Activated T-cell treated with anti-CD3 and anti-CD28 coated beads, Interleukin-2, amount 50 U/mL, for 72 hours (primary cell): ENCODE measurements around the gene MCM10. TPM values are rescaled to one million over a fixed set of nuclear protein-coding genes. Genes with fewer than 3 reads are reported as not detected.
"Not testable (repeated sequence)": the region's sequence is repeated elsewhere in the genome, so short reads cannot be mapped to it uniquely, and the experiment has no call there.

Experiments
- ATAC-seq, 2 donors: fragments of 150-1000 bp; cut with Tn5 transposase; replicated peaks in 1 of 2; 2 replicates each; pipeline ENCODE4 v1.10.0; 2021; ENCODE audit warnings: moderate library complexity in 2 of 2, mild to moderate bottlenecking in 1 of 2
- DNase-seq, 2 donors: peaks; one replicate each; pipeline ENCODE4 v3.0.0; 2021 to 2022; ENCODE audit warnings: mixed read lengths in 1 of 2
- H3K27ac Mint-ChIP-seq: one replicate; pipeline ENCODE4 v1.8.0; 2022; ENCODE audit warnings: mild to moderate bottlenecking, moderate library complexity, mixed read lengths
- H3K27me3 Mint-ChIP-seq: one replicate; pipeline ENCODE4 v1.8.0; 2022; ENCODE audit warnings: low read depth, mixed read lengths
- H3K36me3 Mint-ChIP-seq, 2 donors: one replicate each; pipeline ENCODE4 v1.8.0; 2022; ENCODE audit warnings: mixed read lengths in 2 of 2, mild to moderate bottlenecking in 1 of 2; ENCODE audit not compliant: insufficient read depth in 2 of 2
- H3K4me1 Mint-ChIP-seq: one replicate; pipeline ENCODE4 v1.8.0; 2022; ENCODE audit warnings: low read depth, mixed read lengths
- H3K4me3 Mint-ChIP-seq, 2 donors: one replicate each; pipeline ENCODE4 v1.8.0; 2022; ENCODE audit warnings: mild to moderate bottlenecking in 2 of 2, mixed read lengths in 2 of 2, moderate library complexity in 2 of 2
- H3K9me3 Mint-ChIP-seq, 2 donors: one replicate each; pipeline ENCODE4 v1.8.0; 2022; ENCODE audit warnings: mixed read lengths in 2 of 2
- total RNA-seq, 2 donors: library from RNA; stranded (reverse); gene quantifications; one replicate each; pipeline ENCODE4 v1.2.3, GENCODE V29; 2022

Gene MCM10
- total RNA-seq, 2 donors from 2014 or later = 30.6 to 53.2 TPM

DNA sequence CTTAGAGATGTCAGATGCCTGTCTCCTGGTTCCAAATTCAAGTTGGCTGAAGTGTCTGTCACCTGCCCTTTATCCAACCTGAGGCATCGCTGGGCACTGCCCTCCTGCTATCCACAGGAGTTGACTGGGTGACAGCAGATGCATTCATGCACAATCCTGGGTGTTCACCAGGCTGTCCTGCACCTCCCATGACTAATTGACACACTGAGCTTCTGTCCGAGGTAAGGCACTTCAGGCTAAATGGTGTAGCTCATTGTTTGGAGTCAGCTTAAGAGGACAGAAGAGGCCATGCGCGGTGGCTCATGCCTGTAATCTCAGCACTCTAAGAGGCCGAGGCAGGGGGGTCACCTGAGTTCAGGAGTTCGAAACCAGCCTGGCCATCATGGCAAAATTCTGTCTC lies 70.5 kb downstream of the MCM10 start:
- Mint-ChIP-seq H3K4me3 (no peak overlapping the region), H3K27ac (no peak overlapping the region), H3K36me3 (no peaks in the 10 kb centered on the region), H3K9me3 (no peaks in the 10 kb centered on the region), H3K27me3 (no peaks in the 10 kb centered on the region), H3K4me1 (no peaks in the 10 kb centered on the region)
- no peak for ATAC-seq
- no peak for DNase-seq

GRCh38 chr10:13233358-13233757 lies 72.0 kb downstream of the MCM10 start:
- no peak for ATAC-seq
- Mint-ChIP-seq H3K4me3 (no peak overlapping the region), H3K27ac (no peak overlapping the region), H3K36me3 (no peaks in the 10 kb centered on the region), H3K4me1 (no peaks in the 10 kb centered on the region), H3K27me3 (no peaks in the 10 kb centered on the region), H3K9me3 (no peaks in the 10 kb centered on the region)
- DNase-seq = no peak

- Mint-ChIP-seq H3K4me3 (no peak within 1 kb of the TSS), H3K9me3 (no peaks in the 10 kb centered on the region), H3K36me3 (no peaks in the 10 kb centered on the region), H3K27me3 (no peaks in the 10 kb centered on the region), H3K4me1 (no peaks in the 10 kb centered on the region), H3K27ac (no peak within 1 kb of the TSS)
- ATAC-seq (no peak), DNase-seq (no peak)
Measured at GRCh38 chr10:13234172-13234571, 72.8 kb downstream of the MCM10 start, which contains the start of gene UCMA. UCMA (minus strand) TSS chr10:13234374; CDS start chr10:13234258, 116 bp downstream.

GRCh38 chr10:13234736-13235135 lies 73.4 kb downstream of the MCM10 start:
- DNase-seq, H3K36me3 Mint-ChIP-seq, H3K27me3 Mint-ChIP-seq, H3K9me3 Mint-ChIP-seq, H3K4me1 Mint-ChIP-seq, H3K4me3 Mint-ChIP-seq, ATAC-seq, H3K27ac Mint-ChIP-seq: not testable (repeated sequence)

DNA sequence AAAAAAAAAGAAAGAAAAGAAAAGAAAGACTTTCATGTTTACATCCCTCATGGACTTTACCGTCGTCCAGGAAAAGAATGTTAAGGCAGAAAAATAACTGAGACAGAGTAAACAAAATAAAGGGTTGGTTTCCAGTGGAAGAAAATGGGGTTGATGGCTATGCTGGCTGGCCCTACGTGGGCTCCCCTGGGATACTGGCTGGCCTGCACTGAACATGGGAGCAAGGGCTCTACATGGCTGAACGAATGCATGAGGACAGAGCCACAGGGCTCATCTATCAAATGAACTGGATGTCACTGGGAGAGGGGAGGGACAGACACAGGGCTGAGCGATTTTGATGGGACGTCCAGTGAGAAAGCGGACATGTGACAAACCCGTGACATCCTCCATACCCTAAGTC lies 75.3 kb downstream of the MCM10 start:
- Mint-ChIP-seq H3K27me3 (no peaks in the 10 kb centered on the region), H3K36me3 (no peaks in the 10 kb centered on the region), H3K27ac (no peak overlapping the region), H3K4me3 (no peak overlapping the region), H3K4me1 (no peaks in the 10 kb centered on the region), H3K9me3 (no peaks in the 10 kb centered on the region)
- ATAC-seq (no peak), DNase-seq (no peak)

DNA sequence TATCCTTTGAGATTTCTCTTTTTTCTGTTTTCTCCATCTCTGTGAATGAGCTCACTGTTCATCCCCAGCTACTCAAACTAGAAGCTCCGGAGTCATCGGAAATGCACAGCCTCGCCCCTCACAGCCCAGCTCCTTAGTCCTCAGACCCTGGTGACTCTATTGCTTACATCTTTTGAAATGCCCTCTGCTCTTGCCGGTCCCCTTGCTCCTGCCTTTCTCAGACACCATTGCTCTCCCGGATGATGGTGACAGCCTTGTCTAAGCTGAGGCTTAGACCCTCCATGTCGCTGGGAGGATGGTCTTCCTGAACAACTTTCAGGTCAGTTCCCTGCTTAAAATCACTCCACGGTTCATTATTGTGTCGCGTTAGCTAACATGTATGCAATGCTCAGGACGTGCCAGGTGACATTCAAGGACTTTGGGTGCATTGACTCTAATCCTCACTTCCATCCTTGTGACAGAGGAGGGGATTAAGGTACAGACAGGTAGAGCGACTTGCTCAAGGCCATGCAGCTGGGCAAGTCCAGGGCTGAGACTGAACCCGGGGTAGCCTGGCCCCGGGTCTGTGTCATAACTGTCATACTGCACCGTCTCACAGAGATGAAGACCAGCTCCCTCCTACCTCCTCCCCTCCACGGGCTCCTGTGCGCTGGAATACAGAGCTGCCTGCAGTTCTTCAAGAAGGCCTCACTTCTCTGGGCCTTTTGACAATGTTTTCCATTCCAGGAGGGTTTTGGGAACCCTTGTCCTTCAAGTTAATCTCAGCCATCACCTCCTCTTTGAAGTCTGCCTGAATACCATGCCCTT lies 77.1 kb downstream of the MCM10 start:
- H3K4me3 Mint-ChIP-seq = no peak overlapping the region
- ATAC-seq (no peak), DNase-seq (no peak)
- no peaks in the 10 kb centered on the region for H3K9me3 Mint-ChIP-seq
- H3K27me3 Mint-ChIP-seq = no peaks in the 10 kb centered on the region
- no peaks in the 10 kb centered on the region for H3K4me1 Mint-ChIP-seq
- H3K27ac Mint-ChIP-seq = no peak overlapping the region
- H3K36me3 Mint-ChIP-seq = no peaks in the 10 kb centered on the region

- Mint-ChIP-seq H3K4me1 (no peaks in the 10 kb centered on the region), H3K4me3 (no peak overlapping the region), H3K36me3 (no peaks in the 10 kb centered on the region), H3K27ac (no peak overlapping the region), H3K9me3 (no peaks in the 10 kb centered on the region), H3K27me3 (no peaks in the 10 kb centered on the region)
- ATAC-seq (no peak), DNase-seq (no peak)
Measured at GRCh38 chr10:13239923-13240322, 78.6 kb downstream of the MCM10 start.

- H3K27me3 Mint-ChIP-seq = no peaks in the 10 kb centered on the region
- H3K9me3 Mint-ChIP-seq = no peaks in the 10 kb centered on the region
- no peak overlapping the region for H3K4me3 Mint-ChIP-seq
- H3K4me1 Mint-ChIP-seq = no peaks in the 10 kb centered on the region
- ATAC-seq (no peak), DNase-seq (no peak)
- no peak overlapping the region for H3K27ac Mint-ChIP-seq
- no peaks in the 10 kb centered on the region for H3K36me3 Mint-ChIP-seq
Measured at GRCh38 chr10:13241613-13242012, 80.3 kb downstream of the MCM10 start.

DNA sequence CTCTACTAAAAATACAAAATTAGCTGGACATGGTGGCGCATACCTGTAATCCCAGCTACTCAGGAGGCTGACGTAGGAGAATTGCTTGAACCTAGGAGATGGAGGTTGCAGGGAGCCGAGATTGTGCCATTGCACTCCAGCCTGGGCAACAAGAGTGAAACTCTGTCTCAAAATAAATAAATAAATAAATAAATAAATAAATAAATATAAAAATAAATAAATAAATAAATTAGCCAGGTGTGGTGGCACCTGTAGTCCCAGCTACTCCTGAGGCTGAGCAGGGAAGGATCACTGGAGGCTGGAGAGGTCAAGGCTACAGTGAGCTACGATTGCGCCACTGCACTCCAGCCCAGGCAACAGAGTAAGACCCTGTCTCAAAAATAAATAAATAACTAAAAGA lies 80.9 kb downstream of the MCM10 start:
- H3K27me3 Mint-ChIP-seq, H3K36me3 Mint-ChIP-seq, DNase-seq, H3K9me3 Mint-ChIP-seq, H3K4me3 Mint-ChIP-seq, ATAC-seq, H3K4me1 Mint-ChIP-seq, H3K27ac Mint-ChIP-seq: not testable (repeated sequence)

GRCh38 chr10:13247246-13247645 lies 85.9 kb downstream of the MCM10 start:
- H3K27me3 Mint-ChIP-seq = no peaks in the 10 kb centered on the region
- no peak for ATAC-seq
- no peaks in the 10 kb centered on the region for H3K36me3 Mint-ChIP-seq
- H3K4me3 Mint-ChIP-seq = no peak overlapping the region
- H3K4me1 Mint-ChIP-seq = no peaks in the 10 kb centered on the region
- H3K9me3 Mint-ChIP-seq = no peaks in the 10 kb centered on the region
- no peak overlapping the region for H3K27ac Mint-ChIP-seq
- DNase-seq = no peak

- Mint-ChIP-seq H3K4me3 (no peak overlapping the region), H3K4me1 (no peaks in the 10 kb centered on the region), H3K27ac (no peak overlapping the region), H3K27me3 (no peaks in the 10 kb centered on the region), H3K9me3 (no peaks in the 10 kb centered on the region), H3K36me3 (no peaks in the 10 kb centered on the region)
- DNase-seq = no peak
- no peak for ATAC-seq
Measured at GRCh38 chr10:13247784-13248183, 86.4 kb downstream of the MCM10 start.

GRCh38 chr10:13253726-13254125 lies 92.4 kb downstream of the MCM10 start:
- ATAC-seq (no peak), DNase-seq (no peak)
- H3K36me3 Mint-ChIP-seq = no peaks in the 10 kb centered on the region
- H3K27ac Mint-ChIP-seq = no peak overlapping the region
- H3K27me3 Mint-ChIP-seq = no peaks in the 10 kb centered on the region
- H3K9me3 Mint-ChIP-seq = no peaks in the 10 kb centered on the region
- no peak overlapping the region for H3K4me3 Mint-ChIP-seq
- peaks cover 8% of the 10 kb centered on the region for H3K4me1 Mint-ChIP-seq

- H3K4me1 Mint-ChIP-seq = peaks cover 8% of the 10 kb centered on the region
- H3K36me3 Mint-ChIP-seq = no peaks in the 10 kb centered on the region
- ATAC-seq = no peak
- H3K4me3 Mint-ChIP-seq = no peak overlapping the region
- no peaks in the 10 kb centered on the region for H3K9me3 Mint-ChIP-seq
- DNase-seq = no peak
- H3K27me3 Mint-ChIP-seq = no peaks in the 10 kb centered on the region
- H3K27ac Mint-ChIP-seq = no peak overlapping the region
Measured at GRCh38 chr10:13256627-13257026, 95.3 kb downstream of the MCM10 start.

GRCh38 chr10:13257621-13258140 lies 96.3 kb downstream of the MCM10 start:
- ATAC-seq = no peak
- H3K4me3 Mint-ChIP-seq = no peak overlapping the region
- no peak for DNase-seq
- H3K36me3 Mint-ChIP-seq = no peaks in the 10 kb centered on the region
- peaks cover 0 to 1% of the 10 kb centered on the region in 2 donors for H3K9me3 Mint-ChIP-seq
- no peaks in the 10 kb centered on the region for H3K27me3 Mint-ChIP-seq
- no peak overlapping the region for H3K27ac Mint-ChIP-seq
- H3K4me1 Mint-ChIP-seq = peaks cover 8% of the 10 kb centered on the region
